Measurements from ENCODE around the gene TPRN. TPM values are rescaled to one million over a fixed set of nuclear protein-coding genes. Genes with fewer than 3 reads are reported as not detected.

The TPRN gene
- total RNA-seq, 4 donors from 2014 or later = 13.0 to 34.2 (median 15.8) TPM

- Histone ChIP-seq H3K36me3 (no peaks in the 10 kb centered on the region), H3K27ac (no peak overlapping the region), H3K4me3 (no peak overlapping the region), H3K4me1 (peaks cover 58 to 80% (median 64%) of the 10 kb centered on the region in 3 donors), H3K9me3 (no peaks in the 10 kb centered on the region), H3K27me3 (no peaks in the 10 kb centered on the region)
- no peak for DNase-seq
- WGBS, 2 donors = 74 to 78% methylated on average over 5 to 6 of the region's 8 CpGs
- no peak for TF ChIP-seq POLR2A (IDR thresholded peaks at IDR 0.05)
- TF ChIP-seq CTCF (IDR thresholded peaks at IDR 0.05) = no peak
- intact Hi-C loops (cut with DNase I) = no loop called here
These were observed 2.4 kb upstream of the TPRN start for GRCh38 chr9:137202966-137203365.

GRCh38 chr9:137201205-137201868, 796 bp upstream of the TPRN start:
- DNase-seq = no peak
- Histone ChIP-seq H3K9me3 (no peaks in the 10 kb centered on the region), H3K27me3 (no peaks in the 10 kb centered on the region), H3K4me3 (peak overlapping the region; percentile 59 to 82 (median 72)), H3K4me1 (peaks cover 63 to 85% (median 72%) of the 10 kb centered on the region in 3 donors), H3K27ac (peak overlapping the region; percentile 89 to 94 (median 90)), H3K36me3 (no peaks in the 10 kb centered on the region)
- TF ChIP-seq CTCF (IDR thresholded peaks at IDR 0.05) = peak in 1 of 6 experiments; percentile 4
- TF ChIP-seq POLR2A (IDR thresholded peaks at IDR 0.05) = no peak
- WGBS, 2 donors = 14 to 15% methylated on average over 9 to 13 of the region's 23 CpGs
- intact Hi-C loops (cut with DNase I) = no loop called here

GRCh38 chr9:137199411-137200121, 975 bp downstream of the TPRN start:
- peak overlapping the region in 3 of 4 donors; percentile 53 to 94 (median 70) for H3K27ac ChIP-seq
- intact Hi-C loops (cut with DNase I) = no loop called here
- no peaks in the 10 kb centered on the region for H3K27me3 ChIP-seq
- TF ChIP-seq POLR2A (IDR thresholded peaks at IDR 0.05) (no peak), CTCF (IDR thresholded peaks at IDR 0.05) (no peak)
- H3K4me3 ChIP-seq = peak overlapping the region; percentile 39 to 82 (median 72)
- no peak for DNase-seq
- H3K4me1 ChIP-seq = peaks cover 69 to 91% (median 76%) of the 10 kb centered on the region in 3 donors
- no peaks in the 10 kb centered on the region for H3K36me3 ChIP-seq
- 55% methylated on average over 4 of the region's 51 CpGs; no CpG with 5 or more reads in 1 of the 2 donors for WGBS, 2 donors
- no peaks in the 10 kb centered on the region for H3K9me3 ChIP-seq

- peak overlapping the region in 3 of 4 donors; percentile 53 to 94 (median 70) for H3K27ac ChIP-seq
- DNase-seq = no peak
- H3K36me3 ChIP-seq = no peaks in the 10 kb centered on the region
- H3K4me3 ChIP-seq = peak overlapping the region; percentile 39 to 82 (median 72)
- WGBS, 2 donors = 78% methylated on average over 8 of the region's 11 CpGs; no CpG with 5 or more reads in 1 of the 2 donors
- TF ChIP-seq CTCF (IDR thresholded peaks at IDR 0.05) (no peak), POLR2A (IDR thresholded peaks at IDR 0.05) (no peak)
- H3K27me3 ChIP-seq = no peaks in the 10 kb centered on the region
- no peaks in the 10 kb centered on the region for H3K9me3 ChIP-seq
- intact Hi-C loops (cut with DNase I) = no loop called here
- H3K4me1 ChIP-seq = peaks cover 71 to 91% (median 75%) of the 10 kb centered on the region in 3 donors
These were observed 1.6 kb downstream of the TPRN start for GRCh38 chr9:137198902-137199283.

All from esophagus squamous epithelium (tissue), 5 donors.